ENCODE data around the gene PSME1.

GRCh38 chr14:24157331-24157730 is 21.3 kb downstream of the PSME1 start:
- TF ChIP-seq, protein P1, sequence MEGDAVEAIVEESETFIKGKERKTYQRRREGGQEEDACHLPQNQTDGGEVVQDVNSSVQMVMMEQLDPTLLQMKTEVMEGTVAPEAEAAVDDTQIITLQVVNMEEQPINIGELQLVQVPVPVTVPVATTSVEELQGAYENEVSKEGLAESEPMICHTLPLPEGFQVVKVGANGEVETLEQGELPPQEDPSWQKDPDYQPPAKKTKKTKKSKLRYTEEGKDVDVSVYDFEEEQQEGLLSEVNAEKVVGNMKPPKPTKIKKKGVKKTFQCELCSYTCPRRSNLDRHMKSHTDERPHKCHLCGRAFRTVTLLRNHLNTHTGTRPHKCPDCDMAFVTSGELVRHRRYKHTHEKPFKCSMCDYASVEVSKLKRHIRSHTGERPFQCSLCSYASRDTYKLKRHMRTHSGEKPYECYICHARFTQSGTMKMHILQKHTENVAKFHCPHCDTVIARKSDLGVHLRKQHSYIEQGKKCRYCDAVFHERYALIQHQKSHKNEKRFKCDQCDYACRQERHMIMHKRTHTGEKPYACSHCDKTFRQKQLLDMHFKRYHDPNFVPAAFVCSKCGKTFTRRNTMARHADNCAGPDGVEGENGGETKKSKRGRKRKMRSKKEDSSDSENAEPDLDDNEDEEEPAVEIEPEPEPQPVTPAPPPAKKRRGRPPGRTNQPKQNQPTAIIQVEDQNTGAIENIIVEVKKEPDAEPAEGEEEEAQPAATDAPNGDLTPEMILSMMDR (IDR thresholded peaks at IDR 0.05; ENCODE audit: insufficient read depth, low read length, poor library complexity, severe bottlenecking), result no peak
- no peak for TF ChIP-seq EZH2phosphoT487 (conservative IDR thresholded peaks at IDR 0.05; ENCODE audit: low read length)

Data from SU-DHL-6 (cell line).